ENCODE data around the gene CRYBG1.

CRYBG1 gene

DNA sequence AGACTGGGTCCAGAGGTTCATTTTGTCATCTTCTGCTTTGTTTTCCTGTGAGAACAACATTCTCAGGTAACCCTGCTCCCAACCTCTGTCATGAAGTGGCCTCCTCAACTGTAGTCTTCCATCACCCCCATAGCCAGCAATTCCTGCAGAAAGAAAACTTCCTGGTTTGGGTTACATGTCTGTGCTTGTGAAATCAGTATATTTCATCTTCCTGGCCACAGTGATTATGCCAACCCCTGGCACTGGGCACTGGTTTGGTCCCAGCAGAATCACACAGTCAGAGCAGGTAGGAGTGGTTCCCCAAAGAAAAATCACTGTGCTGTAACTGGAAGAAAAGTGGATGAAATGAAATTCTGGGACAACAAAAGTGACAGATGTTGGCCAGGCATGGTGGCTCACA is 52.5 kb downstream of the CRYBG1 start:
- Histone ChIP-seq H3K27me3 (ENCODE audit: insufficient read depth, poor library complexity, severe bottlenecking) (peaks cover 3% of the 10 kb centered on the region), H3K4me3 (replicated peaks; ENCODE audit: insufficient read depth, low read length) (no peak overlapping the region), H3K27ac (replicated peaks) (no peak overlapping the region)
- no peak for DNase-seq (ENCODE audit: low read depth in 1 of 2, low spot score in 1 of 2)
- no peak for TF ChIP-seq SPI1 (IDR thresholded peaks at IDR 0.05; ENCODE audit: borderline replicate concordance, low read depth)
- TF ChIP-seq GABPA (IDR thresholded peaks at IDR 0.05; ENCODE audit: low read depth), result no peak
- TF ChIP-seq CTCF (IDR thresholded peaks at IDR 0.05; ENCODE audit: insufficient read depth, low read length), result no peak
- TF ChIP-seq, protein P1, sequence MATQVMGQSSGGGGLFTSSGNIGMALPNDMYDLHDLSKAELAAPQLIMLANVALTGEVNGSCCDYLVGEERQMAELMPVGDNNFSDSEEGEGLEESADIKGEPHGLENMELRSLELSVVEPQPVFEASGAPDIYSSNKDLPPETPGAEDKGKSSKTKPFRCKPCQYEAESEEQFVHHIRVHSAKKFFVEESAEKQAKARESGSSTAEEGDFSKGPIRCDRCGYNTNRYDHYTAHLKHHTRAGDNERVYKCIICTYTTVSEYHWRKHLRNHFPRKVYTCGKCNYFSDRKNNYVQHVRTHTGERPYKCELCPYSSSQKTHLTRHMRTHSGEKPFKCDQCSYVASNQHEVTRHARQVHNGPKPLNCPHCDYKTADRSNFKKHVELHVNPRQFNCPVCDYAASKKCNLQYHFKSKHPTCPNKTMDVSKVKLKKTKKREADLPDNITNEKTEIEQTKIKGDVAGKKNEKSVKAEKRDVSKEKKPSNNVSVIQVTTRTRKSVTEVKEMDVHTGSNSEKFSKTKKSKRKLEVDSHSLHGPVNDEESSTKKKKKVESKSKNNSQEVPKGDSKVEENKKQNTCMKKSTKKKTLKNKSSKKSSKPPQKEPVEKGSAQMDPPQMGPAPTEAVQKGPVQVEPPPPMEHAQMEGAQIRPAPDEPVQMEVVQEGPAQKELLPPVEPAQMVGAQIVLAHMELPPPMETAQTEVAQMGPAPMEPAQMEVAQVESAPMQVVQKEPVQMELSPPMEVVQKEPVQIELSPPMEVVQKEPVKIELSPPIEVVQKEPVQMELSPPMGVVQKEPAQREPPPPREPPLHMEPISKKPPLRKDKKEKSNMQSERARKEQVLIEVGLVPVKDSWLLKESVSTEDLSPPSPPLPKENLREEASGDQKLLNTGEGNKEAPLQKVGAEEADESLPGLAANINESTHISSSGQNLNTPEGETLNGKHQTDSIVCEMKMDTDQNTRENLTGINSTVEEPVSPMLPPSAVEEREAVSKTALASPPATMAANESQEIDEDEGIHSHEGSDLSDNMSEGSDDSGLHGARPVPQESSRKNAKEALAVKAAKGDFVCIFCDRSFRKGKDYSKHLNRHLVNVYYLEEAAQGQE (IDR thresholded peaks at IDR 0.05; ENCODE audit: insufficient replicate concordance, low read depth), result no peak
- no peak for TF ChIP-seq POLR2AphosphoS5 (IDR thresholded peaks at IDR 0.05; ENCODE audit: low read depth)

GRCh38 chr6:106413722-106414121 is 53.2 kb downstream of the CRYBG1 start:
- Histone ChIP-seq H3K4me3 (replicated peaks; ENCODE audit: insufficient read depth, low read length) (no peak overlapping the region), H3K27me3 (ENCODE audit: insufficient read depth, poor library complexity, severe bottlenecking) (peaks cover 3% of the 10 kb centered on the region), H3K27ac (replicated peaks) (no peak overlapping the region)
- TF ChIP-seq CTCF (IDR thresholded peaks at IDR 0.05; ENCODE audit: insufficient read depth, low read length), result no peak
- TF ChIP-seq, protein P1 (IDR thresholded peaks at IDR 0.05; ENCODE audit: insufficient replicate concordance, low read depth), result no peak
- no peak for DNase-seq (ENCODE audit: low read depth in 1 of 2, low spot score in 1 of 2)

DNA sequence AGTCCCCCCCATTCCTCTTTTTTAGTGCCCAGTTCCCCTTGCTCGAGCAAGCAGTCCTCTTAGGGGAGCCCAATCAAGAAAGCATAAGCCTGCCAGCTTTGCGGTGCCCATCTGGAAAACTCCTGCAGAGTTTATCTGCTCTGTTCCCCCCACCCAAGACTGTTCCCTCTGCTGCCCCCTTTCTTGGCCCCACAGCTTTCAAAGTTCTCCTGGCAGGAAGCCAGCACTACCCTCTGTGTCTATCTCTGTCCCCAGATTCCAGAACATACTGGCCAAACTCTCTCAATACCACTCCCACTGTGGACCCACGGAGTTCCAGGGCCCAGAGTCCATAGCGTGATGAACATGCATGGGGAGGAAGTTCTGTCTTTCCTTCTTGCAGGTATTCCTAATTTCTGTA is 55.4 kb downstream of the CRYBG1 start:
- H3K27me3 ChIP-seq (ENCODE audit: insufficient read depth, poor library complexity, severe bottlenecking), result peaks cover 3% of the 10 kb centered on the region
- no peak overlapping the region for H3K4me3 ChIP-seq (replicated peaks; ENCODE audit: insufficient read depth, low read length)
- no peak overlapping the region for H3K27ac ChIP-seq (replicated peaks)
- no peak for TF ChIP-seq CTCF (IDR thresholded peaks at IDR 0.05; ENCODE audit: insufficient read depth, low read length)
- TF ChIP-seq, protein P1 (IDR thresholded peaks at IDR 0.05; ENCODE audit: insufficient replicate concordance, low read depth), result no peak
- TF ChIP-seq POLR2AphosphoS5 (IDR thresholded peaks at IDR 0.05; ENCODE audit: low read depth), result no peak
- TF ChIP-seq SPI1 (IDR thresholded peaks at IDR 0.05; ENCODE audit: borderline replicate concordance, low read depth), result no peak
- TF ChIP-seq GABPA (IDR thresholded peaks at IDR 0.05; ENCODE audit: low read depth), result no peak
- DNase-seq (ENCODE audit: low read depth in 1 of 2, low spot score in 1 of 2), result no peak
